Progenitor cell of endocrine pancreas (in vitro differentiated cells): Measurements from ENCODE around the gene PRODH. TPM values are rescaled to one million over a fixed set of nuclear protein-coding genes. Genes with fewer than 3 reads are reported as not detected.
"Not testable (repeated sequence)": the region's sequence is repeated elsewhere in the genome, so short reads cannot be mapped to it uniquely, and the experiment has no call there.

ENCODE experiments used
- DNase-seq: peaks from one replicate; pipeline ENCODE4 v3.0.0; 2021; ENCODE audit warnings: low spot score; ENCODE audit not compliant: unreplicated experiment
- H3K27ac Mint-ChIP-seq: 2 replicates; pipeline ENCODE4 v1.8.0; 2021; ENCODE audit warnings: mild to moderate bottlenecking, moderate library complexity, mixed read lengths
- H3K27me3 Mint-ChIP-seq: 2 replicates; pipeline ENCODE4 v1.8.0; 2021; ENCODE audit warnings: mixed read lengths
- H3K36me3 Mint-ChIP-seq: 2 replicates; pipeline ENCODE4 v1.8.0; 2022; ENCODE audit warnings: mixed read lengths; ENCODE audit not compliant: insufficient read depth
- H3K4me1 Mint-ChIP-seq: 2 replicates; pipeline ENCODE4 v1.8.0; 2021; ENCODE audit warnings: low read depth, mixed read lengths
- H3K4me3 Mint-ChIP-seq: 2 replicates; pipeline ENCODE4 v1.8.0; 2021; ENCODE audit warnings: low read depth, mild to moderate bottlenecking, moderate library complexity, mixed read lengths
- H3K9me3 Mint-ChIP-seq: 2 replicates; pipeline ENCODE4 v1.8.0; 2021; ENCODE audit warnings: low read depth, mixed read lengths
- total RNA-seq: library from RNA; stranded (reverse); gene quantifications from 2 replicates; pipeline ENCODE4 v1.2.1, GENCODE V29; 2021
- TF ChIP-seq, protein P1 (sequence below): fragments of 200-600 bp; sonication (generic); IDR thresholded peaks from one replicate; pipeline ENCODE4 v1.5.0; 2021; ENCODE audit warnings: antibody characterized with exemption, mild to moderate bottlenecking; ENCODE audit not compliant: unreplicated experiment

Gene PRODH
- total RNA-seq, 1 donor from 2014 or later, result 6.4 TPM

DNA sequence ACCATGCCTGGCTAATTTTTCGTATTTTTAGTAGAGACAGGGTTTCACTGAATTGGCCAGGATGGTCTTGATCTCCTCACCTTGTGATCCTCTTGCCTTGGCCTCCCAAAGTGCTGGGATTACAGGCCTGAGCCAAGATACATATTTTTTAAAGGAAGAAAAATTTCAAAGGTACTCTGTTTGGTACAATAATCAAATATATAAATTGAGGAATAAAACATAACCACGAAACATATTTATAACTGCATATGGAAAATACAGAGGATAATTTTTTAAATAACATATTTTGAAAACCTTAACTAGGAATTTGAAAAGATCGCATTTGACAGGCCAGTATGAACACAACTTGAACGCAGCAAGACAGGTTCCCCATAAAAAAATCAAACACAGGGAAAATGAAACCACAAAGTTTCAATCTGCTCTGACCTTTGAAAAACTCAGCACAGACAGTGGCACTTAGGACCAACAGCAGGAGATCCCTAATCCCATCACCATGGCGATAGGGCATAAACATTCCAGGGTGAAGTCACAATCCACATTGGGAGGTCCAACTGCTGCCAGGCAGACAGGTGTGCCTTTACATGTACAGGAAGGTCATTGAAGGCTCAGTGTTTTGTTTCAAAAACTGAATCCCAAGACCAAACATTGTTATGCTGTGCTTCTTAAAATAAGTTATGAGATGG lies 45.4 kb downstream of the PRODH start:
- not testable (repeated sequence) for H3K27me3 Mint-ChIP-seq, H3K9me3 Mint-ChIP-seq, DNase-seq, H3K36me3 Mint-ChIP-seq, H3K4me1 Mint-ChIP-seq, H3K27ac Mint-ChIP-seq, H3K4me3 Mint-ChIP-seq

- Mint-ChIP-seq H3K4me3 (no peak overlapping the region), H3K9me3 (no peaks in the 10 kb centered on the region), H3K4me1 (no peaks in the 10 kb centered on the region), H3K27me3 (peaks cover 3% of the 10 kb centered on the region), H3K27ac (no peak overlapping the region), H3K36me3 (no peaks in the 10 kb centered on the region)
- DNase-seq, result no peak
- TF ChIP-seq, protein P1, sequence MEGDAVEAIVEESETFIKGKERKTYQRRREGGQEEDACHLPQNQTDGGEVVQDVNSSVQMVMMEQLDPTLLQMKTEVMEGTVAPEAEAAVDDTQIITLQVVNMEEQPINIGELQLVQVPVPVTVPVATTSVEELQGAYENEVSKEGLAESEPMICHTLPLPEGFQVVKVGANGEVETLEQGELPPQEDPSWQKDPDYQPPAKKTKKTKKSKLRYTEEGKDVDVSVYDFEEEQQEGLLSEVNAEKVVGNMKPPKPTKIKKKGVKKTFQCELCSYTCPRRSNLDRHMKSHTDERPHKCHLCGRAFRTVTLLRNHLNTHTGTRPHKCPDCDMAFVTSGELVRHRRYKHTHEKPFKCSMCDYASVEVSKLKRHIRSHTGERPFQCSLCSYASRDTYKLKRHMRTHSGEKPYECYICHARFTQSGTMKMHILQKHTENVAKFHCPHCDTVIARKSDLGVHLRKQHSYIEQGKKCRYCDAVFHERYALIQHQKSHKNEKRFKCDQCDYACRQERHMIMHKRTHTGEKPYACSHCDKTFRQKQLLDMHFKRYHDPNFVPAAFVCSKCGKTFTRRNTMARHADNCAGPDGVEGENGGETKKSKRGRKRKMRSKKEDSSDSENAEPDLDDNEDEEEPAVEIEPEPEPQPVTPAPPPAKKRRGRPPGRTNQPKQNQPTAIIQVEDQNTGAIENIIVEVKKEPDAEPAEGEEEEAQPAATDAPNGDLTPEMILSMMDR, result no peak
Observed at GRCh38 chr22:18888115-18888514, 48.0 kb downstream of the PRODH start.

GRCh38 chr22:18884465-18884864 lies 51.6 kb downstream of the PRODH start:
- H3K4me3 Mint-ChIP-seq, DNase-seq, H3K9me3 Mint-ChIP-seq, H3K27me3 Mint-ChIP-seq, H3K27ac Mint-ChIP-seq, H3K36me3 Mint-ChIP-seq, H3K4me1 Mint-ChIP-seq: not testable (repeated sequence)

- H3K36me3 Mint-ChIP-seq, H3K4me1 Mint-ChIP-seq, DNase-seq, H3K9me3 Mint-ChIP-seq, H3K27ac Mint-ChIP-seq, H3K4me3 Mint-ChIP-seq, H3K27me3 Mint-ChIP-seq: not testable (repeated sequence)
Observed at GRCh38 chr22:18881260-18881659, 54.8 kb downstream of the PRODH start.

Other genes with a start within 250 kb of the PRODH start
- gene DGCR6, start 30.0 kb downstream of the PRODH start, total RNA-seq, result 2.9 and 3.1 TPM in 2 replicates
- gene DGCR2, start 186.1 kb upstream of the PRODH start, total RNA-seq, result 87.1 and 89.1 TPM in 2 replicates
- not detected in 2 replicates for gene TSSK2, start 195.0 kb upstream of the PRODH start, total RNA-seq
- 18.7 and 20.4 TPM in 2 replicates for gene ESS2, start 208.4 kb upstream of the PRODH start, total RNA-seq
- gene GSC2, start 214.0 kb upstream of the PRODH start, total RNA-seq, result not detected in 2 replicates
- 99.8 and 111 TPM in 2 replicates for gene SLC25A1, start 242.4 kb upstream of the PRODH start, total RNA-seq